HUES48 (cell line): ENCODE measurements around the gene GPR89A.
"Not testable (repeated sequence)": the region's sequence is repeated elsewhere in the genome, so short reads cannot be mapped to it uniquely, and the experiment has no call there.

Source experiments
- H3K27ac ChIP-seq: one replicate; pipeline ENCODE4 v1.7.0; 2013; ENCODE audit warnings: low read depth, low read length, inconsistent platforms
- H3K27me3 ChIP-seq: 2 replicates; pipeline ENCODE4 v1.6.1; 2013; ENCODE audit warnings: mild to moderate bottlenecking, low read length; ENCODE audit not compliant: control insufficient read depth, insufficient read depth
- H3K36me3 ChIP-seq: 2 replicates; pipeline ENCODE4 v1.6.1; 2013; ENCODE audit warnings: low read length; ENCODE audit not compliant: control insufficient read depth, insufficient read depth
- H3K4me1 ChIP-seq: 2 replicates; pipeline ENCODE4 v1.6.1; 2013; ENCODE audit warnings: mild to moderate bottlenecking, low read length; ENCODE audit not compliant: control insufficient read depth, insufficient read depth
- H3K4me3 ChIP-seq: 2 replicates; pipeline ENCODE4 v1.5.1; 2013; ENCODE audit warnings: mild to moderate bottlenecking, low read depth, low read length
- H3K9ac ChIP-seq: 2 replicates; pipeline ENCODE4 v1.6.1; 2013; ENCODE audit warnings: mild to moderate bottlenecking, low read depth, low read length, moderate library complexity
- H3K9me3 ChIP-seq: 2 replicates; pipeline ENCODE4 v1.6.1; 2013; ENCODE audit warnings: low read length; ENCODE audit not compliant: control insufficient read depth, insufficient read depth

Gene GPR89A

DNA sequence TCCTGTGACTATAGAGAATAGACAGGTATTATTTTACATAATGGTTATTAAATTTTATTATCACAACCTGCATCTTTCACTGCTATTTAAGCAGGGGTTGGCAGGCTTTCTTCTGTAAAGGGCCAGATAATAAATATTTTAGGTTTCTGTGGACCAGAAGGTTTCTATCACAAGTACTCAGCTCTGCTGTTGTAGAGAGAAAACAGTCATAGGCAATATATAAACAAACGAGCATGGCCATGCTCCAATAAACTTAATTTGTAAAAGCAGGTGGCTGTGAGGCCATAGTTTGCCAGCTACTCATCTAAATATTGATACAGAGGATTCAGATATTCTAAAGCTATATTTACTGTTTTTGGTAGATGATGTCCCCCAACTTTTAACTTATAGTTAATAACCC is 12.3 kb downstream of the GPR89A start:
- H3K27ac ChIP-seq, H3K4me1 ChIP-seq, H3K9me3 ChIP-seq, H3K36me3 ChIP-seq, H3K4me3 ChIP-seq, H3K27me3 ChIP-seq, H3K9ac ChIP-seq: not testable (repeated sequence)

DNA sequence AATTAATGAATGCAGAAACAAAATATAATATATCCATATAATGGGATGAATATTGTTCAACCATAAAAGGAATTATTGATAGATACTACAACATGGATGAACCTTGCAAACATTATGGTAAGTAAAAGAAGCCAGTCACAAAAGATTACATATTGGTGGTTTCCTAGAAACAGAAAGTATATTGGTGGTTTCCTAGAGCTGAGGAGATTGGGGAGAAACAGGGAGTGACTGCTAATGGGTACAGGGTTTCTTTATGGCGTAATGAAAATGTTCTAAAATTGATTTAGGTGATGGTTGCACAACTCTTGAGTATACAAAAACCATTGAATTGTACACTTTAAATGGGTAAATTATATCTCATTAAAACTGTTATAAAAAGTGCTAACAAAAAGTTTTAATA is 14.4 kb downstream of the GPR89A start:
- not testable (repeated sequence) for H3K27me3 ChIP-seq, H3K36me3 ChIP-seq, H3K4me3 ChIP-seq, H3K27ac ChIP-seq, H3K4me1 ChIP-seq, H3K9ac ChIP-seq, H3K9me3 ChIP-seq

DNA sequence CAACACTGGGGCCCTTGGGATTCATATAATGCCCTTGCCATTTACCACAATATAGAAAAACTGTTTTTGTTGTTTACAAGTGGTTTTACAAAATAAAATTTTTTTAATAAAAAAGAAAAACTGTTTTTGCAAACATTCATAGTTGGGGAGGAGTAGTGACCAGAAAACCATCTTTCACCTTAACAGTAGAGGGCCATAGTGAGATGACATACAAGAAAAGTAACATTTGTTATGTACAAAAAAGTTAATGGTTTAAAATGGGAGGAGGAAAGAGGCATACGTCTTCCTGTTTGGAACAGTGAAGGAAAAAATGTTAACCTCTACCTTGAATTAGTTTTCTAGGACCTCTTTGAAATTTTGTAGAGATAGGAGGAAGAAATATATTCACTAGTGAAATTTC is 28.4 kb downstream of the GPR89A start:
- not testable (repeated sequence) for H3K4me1 ChIP-seq, H3K36me3 ChIP-seq, H3K4me3 ChIP-seq, H3K27me3 ChIP-seq, H3K9ac ChIP-seq, H3K9me3 ChIP-seq, H3K27ac ChIP-seq

DNA sequence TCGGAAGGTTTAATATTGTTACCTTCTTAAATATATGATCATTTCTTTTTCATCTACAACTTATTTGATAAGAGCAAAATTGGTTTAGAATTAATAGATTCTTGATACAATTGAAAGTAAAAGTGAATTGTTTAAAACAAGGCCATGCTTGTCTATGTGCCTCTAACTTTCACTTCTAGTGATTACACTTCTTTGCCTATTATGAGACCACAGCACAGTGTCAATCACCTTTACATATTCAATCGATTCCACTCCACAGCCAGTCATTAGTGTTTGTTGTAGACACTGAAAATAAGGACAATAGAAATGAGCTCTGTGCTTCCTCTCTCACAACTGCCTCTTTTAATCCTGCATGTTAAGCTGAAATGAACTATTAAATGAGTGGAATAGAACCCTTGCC is 34.1 kb downstream of the GPR89A start:
- not testable (repeated sequence) for H3K9me3 ChIP-seq, H3K36me3 ChIP-seq, H3K9ac ChIP-seq, H3K4me3 ChIP-seq, H3K4me1 ChIP-seq, H3K27ac ChIP-seq, H3K27me3 ChIP-seq

DNA sequence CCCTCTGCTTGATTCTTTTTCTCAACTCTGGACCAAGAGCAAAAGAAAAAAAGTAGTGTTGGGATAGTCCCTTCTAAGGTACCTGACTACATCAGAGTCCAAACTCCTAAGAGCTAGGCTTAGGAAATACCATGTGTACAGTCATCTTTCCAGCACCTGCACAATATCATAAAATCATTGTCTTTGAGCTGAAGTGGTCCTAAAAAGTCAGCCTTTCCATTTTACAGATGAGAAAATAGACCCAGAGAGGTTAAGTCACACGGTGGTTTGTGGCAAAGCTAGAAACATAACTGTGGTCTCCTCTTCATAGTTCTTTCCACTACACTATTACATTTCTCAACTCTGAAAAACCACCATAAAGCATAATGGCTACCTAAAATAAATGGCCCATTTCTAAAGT is 36.2 kb downstream of the GPR89A start:
- not testable (repeated sequence) for H3K4me1 ChIP-seq, H3K9ac ChIP-seq, H3K27me3 ChIP-seq, H3K36me3 ChIP-seq, H3K27ac ChIP-seq, H3K9me3 ChIP-seq, H3K4me3 ChIP-seq

DNA sequence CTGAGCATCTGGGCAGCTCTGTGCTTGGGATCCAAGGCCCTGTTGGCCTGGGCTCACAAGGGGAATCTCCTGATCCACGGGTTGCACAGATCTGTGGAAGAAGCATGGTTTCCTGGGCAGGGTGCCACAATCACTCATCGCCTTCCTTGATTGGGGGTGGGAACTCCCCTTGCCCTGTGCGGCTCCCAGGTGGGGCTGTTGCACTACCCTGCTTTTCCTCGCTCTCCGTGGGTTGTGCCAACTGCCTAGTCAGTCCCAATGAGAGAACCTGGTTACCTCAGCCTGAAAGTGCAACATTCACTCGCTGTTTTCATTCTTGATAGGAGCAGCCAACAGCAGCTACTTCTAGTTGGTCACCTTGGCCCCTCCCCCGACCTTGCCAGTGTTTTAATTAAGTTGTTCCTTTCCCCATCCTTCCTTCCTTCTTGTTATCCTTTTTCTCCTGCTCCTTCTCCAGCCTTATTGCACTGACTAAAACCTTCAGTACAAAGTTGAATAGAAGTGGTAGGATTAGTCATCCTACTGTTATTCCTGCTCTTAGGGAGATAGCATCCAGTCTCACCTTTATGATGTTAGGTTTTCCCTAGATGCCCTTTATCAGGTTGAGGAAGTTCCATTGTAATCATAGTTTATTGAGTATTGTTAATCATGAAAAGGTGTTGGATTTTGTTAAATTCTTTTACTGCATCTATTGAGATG is 48.6 kb downstream of the GPR89A start:
- H3K36me3 ChIP-seq, H3K9me3 ChIP-seq, H3K27ac ChIP-seq, H3K9ac ChIP-seq, H3K4me3 ChIP-seq, H3K4me1 ChIP-seq, H3K27me3 ChIP-seq: not testable (repeated sequence)

DNA sequence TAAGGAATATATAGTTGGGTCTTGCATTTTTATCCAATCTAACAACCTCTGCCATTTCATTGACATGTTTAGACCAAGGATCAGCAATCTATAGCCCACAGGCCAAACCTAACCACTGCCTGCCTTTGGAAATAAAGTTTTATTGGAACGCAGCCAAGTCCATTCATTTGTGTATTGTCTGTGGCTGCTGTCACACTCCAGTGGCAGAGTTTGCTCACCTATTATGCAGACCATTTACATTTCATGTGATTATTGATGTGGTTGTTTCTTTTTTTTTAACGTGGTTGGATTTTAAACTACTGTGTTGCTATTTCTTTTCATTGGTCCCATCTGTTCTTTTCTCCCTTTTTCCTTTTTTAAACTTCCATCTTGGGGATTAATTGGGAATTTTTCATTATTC is 54.7 kb downstream of the GPR89A start:
- H3K4me3 ChIP-seq, H3K36me3 ChIP-seq, H3K9ac ChIP-seq, H3K4me1 ChIP-seq, H3K9me3 ChIP-seq, H3K27me3 ChIP-seq, H3K27ac ChIP-seq: not testable (repeated sequence)

DNA sequence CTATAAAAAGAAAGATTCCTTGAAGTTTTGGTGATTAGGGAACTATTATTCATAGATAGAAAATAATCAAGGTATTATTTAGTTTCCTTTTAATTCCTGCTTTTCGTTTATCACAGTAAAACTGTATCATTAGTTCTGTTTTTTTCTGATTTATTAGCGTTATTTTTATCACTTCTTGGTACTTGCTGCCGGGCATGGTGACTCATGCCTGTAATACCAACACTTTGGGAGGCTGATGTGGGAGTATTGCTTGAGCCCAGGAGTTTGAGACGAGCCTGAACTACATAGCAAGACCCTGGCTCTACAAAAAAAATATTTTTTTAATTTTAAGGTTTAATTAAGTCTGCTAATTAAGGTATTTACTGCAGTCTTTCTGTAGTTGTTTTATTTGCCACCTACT is 57.2 kb downstream of the GPR89A start:
- H3K9me3 ChIP-seq, H3K9ac ChIP-seq, H3K36me3 ChIP-seq, H3K4me3 ChIP-seq, H3K4me1 ChIP-seq, H3K27me3 ChIP-seq, H3K27ac ChIP-seq: not testable (repeated sequence)

DNA sequence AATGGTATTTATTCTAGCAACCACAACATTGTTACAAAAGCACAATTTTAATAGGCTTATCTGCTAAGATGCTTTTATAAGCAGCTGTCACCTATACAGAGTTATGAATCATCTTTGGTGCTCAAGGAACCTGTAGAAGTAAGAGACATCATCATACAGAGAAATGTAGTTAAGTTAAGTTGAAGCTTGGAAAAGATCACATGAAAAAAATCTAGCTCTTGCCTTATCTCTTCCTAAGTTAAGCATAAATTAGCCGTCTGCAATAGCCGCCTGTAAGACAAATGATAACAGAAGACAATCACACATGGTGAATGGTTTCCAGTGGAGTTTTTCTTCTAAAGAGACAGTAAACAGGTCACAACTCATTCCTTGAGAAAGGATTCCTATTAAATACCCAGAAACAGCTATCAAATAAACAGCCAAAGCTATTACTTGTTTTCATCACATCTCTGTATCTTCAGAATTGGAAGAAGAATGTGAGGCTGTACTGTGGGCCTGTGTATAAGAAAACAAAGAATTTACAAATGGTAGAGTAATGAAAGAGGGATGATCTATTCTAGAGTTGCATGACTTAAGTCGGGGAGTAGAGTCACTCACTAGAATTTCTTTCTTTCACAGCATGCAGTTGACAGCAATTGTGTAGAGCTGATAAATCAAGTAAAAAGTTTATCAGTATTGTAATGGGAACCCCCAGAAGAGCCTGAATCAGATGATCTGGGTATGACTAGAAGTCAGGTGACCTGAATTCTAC is 63.4 kb downstream of the GPR89A start:
- not testable (repeated sequence) for H3K9ac ChIP-seq, H3K9me3 ChIP-seq, H3K36me3 ChIP-seq, H3K27me3 ChIP-seq, H3K27ac ChIP-seq, H3K4me3 ChIP-seq, H3K4me1 ChIP-seq

DNA sequence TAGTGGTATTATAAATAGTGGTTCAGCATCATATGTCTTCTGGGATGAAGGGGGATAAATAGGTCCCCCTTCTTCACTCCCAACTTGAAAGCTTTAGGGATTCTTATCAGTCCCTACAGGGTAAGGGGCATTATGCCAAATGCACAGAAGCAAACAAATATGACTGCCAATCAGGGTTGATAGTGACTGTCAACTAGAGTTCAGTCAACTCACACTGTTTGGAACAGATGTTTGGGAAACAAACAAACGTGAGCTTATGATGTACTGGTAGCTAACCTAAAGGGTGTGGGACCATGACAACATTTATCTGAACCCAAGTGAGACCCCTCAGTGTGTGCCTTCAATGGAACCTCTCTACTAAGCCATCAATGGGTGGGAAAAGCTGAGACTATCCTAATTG is 65.4 kb downstream of the GPR89A start:
- H3K4me3 ChIP-seq, H3K27ac ChIP-seq, H3K4me1 ChIP-seq, H3K9ac ChIP-seq, H3K9me3 ChIP-seq, H3K36me3 ChIP-seq, H3K27me3 ChIP-seq: not testable (repeated sequence)

DNA sequence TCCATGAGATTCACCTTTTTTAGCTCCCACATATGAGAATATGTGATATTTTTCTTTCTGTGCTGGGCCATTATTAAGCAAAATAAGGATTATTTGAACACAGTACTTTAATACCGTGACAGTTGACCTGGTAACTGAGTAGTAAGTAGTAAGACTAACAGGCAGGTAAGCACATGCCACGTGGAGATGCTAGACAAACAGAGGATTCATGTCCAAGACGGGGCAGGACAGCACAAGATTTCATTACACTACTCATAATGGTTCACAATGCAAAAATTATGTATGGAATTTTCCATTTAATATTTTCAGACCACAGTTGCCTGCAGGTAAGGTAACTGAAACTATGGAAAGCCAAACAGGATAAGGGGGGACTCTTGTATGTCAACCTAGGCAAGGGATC is 77.1 kb downstream of the GPR89A start:
- not testable (repeated sequence) for H3K9me3 ChIP-seq, H3K4me1 ChIP-seq, H3K36me3 ChIP-seq, H3K4me3 ChIP-seq, H3K9ac ChIP-seq, H3K27ac ChIP-seq, H3K27me3 ChIP-seq
